Stimulated activated naive CD8-positive, alpha-beta T cell treated with anti-CD3 and anti-CD28 coated beads, Interleukin-15, Interleukin-2, amounts not matched to agents 100 ng/mL and 50 ng/mL, for 24 hours (primary cell): ENCODE measurements around the gene SCD5.

Experiments used
- H3K27ac Mint-ChIP-seq: one replicate; pipeline ENCODE4 v1.8.0; 2021; ENCODE audit warnings: mild to moderate bottlenecking, mixed read lengths
- H3K27me3 Mint-ChIP-seq: one replicate; pipeline ENCODE4 v1.8.0; 2021; ENCODE audit warnings: mixed read lengths
- H3K36me3 Mint-ChIP-seq: one replicate; pipeline ENCODE4 v1.8.0; 2021; ENCODE audit warnings: low read depth, mixed read lengths
- H3K4me1 Mint-ChIP-seq: one replicate; pipeline ENCODE4 v1.8.0; 2021; ENCODE audit warnings: low read depth, mixed read lengths
- H3K4me3 Mint-ChIP-seq: one replicate; pipeline ENCODE4 v1.8.0; 2021; ENCODE audit warnings: mild to moderate bottlenecking, mixed read lengths
- H3K9me3 Mint-ChIP-seq: one replicate; pipeline ENCODE4 v1.8.0; 2021; ENCODE audit warnings: mixed read lengths

SCD5 gene

DNA sequence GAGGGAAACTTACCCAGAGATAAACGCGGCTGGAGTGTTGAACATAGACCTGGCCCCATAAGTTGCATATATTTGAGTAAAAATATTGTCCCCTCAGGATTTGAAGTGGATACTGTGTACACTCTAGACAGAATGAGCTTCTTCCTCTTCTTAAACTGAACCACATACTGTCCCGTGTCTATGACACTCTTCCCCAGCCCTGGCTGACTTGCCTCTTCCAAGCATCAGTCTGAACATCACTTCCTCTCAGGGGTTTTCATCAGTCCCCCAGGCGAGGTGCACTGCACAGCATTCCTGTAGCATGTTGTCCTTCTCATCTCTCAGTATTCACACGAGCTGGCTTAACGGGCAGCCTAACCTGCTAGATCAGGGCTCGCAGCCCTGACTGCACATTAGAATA lies 156.3 kb downstream of the SCD5 start:
- H3K4me1 Mint-ChIP-seq: no peaks in the 10 kb centered on the region
- no peaks in the 10 kb centered on the region for H3K9me3 Mint-ChIP-seq
- no peak overlapping the region for H3K27ac Mint-ChIP-seq
- H3K36me3 Mint-ChIP-seq: no peaks in the 10 kb centered on the region
- H3K27me3 Mint-ChIP-seq: peaks cover 4% of the 10 kb centered on the region
- H3K4me3 Mint-ChIP-seq: no peak overlapping the region

DNA sequence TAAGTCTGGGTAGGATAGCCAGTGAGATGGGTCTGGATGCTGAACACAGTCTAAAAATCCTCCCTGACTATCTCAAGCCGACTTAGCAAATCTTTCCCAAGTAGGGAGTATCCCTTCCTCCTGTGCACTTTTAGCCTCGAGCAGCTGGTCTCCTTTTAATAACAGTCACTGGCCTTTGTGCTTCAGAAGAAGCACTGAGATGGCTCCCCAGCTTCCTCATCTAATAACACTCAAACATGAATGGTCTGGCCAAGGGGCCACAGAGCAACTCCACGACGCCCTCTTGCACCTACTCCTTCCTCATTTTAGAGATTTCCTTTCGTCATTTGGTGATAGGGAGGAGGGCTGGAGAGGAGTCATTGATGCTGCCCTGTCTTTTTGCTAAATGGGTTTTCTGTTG lies 158.1 kb downstream of the SCD5 start:
- Mint-ChIP-seq H3K27ac (no peak overlapping the region), H3K4me1 (no peaks in the 10 kb centered on the region), H3K36me3 (no peaks in the 10 kb centered on the region), H3K27me3 (no peaks in the 10 kb centered on the region), H3K9me3 (no peaks in the 10 kb centered on the region), H3K4me3 (no peak overlapping the region)

DNA sequence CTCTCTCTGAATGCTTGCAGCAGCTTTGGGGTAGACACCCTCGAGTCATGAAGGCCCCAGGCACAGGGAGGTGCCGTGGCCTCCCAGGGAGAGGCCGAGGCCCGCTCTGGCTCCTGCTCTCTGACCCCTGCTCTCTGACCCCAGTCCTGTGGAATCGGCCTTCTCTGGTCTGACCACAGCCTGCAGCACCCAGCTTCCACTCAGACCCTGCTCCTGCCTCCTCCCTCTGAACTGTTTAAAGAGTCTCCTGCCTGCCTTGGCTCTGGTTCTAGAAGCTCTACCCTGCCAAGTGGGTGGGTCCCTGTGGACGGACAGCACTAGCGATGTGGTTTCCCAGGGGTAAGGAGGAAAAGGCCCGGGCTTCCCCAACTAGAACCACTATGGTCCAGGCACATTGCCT lies 158.6 kb downstream of the SCD5 start:
- H3K4me3 Mint-ChIP-seq: no peak overlapping the region
- no peaks in the 10 kb centered on the region for H3K4me1 Mint-ChIP-seq
- H3K27ac Mint-ChIP-seq: no peak overlapping the region

DNA sequence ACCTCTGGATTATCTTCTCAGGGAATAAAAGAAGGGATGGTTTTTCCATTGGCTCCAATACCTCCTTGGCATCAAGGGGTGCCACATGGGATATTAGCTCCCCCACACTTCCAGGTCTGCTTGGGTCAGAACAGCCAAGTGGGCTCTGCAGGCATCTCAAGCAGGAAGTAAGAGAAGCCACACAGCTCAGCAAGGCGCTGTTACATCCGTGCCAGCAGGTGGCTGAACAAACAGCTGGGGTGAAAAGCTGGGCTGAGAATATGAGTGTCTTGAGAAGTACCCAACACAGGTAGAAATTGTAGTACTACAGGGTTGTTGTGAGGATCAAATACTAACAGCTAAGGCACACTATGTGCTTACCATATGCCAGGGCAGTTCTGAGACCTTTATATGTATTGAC lies 160.1 kb downstream of the SCD5 start:
- Mint-ChIP-seq H3K36me3 (no peaks in the 10 kb centered on the region), H3K27ac (no peak overlapping the region), H3K4me1 (no peaks in the 10 kb centered on the region), H3K4me3 (no peak overlapping the region), H3K9me3 (peaks cover 5% of the 10 kb centered on the region), H3K27me3 (no peaks in the 10 kb centered on the region)

More for the DNA sequence above, 158.6 kb downstream of the SCD5 start:
- Mint-ChIP-seq H3K27me3 (no peaks in the 10 kb centered on the region), H3K9me3 (no peaks in the 10 kb centered on the region), H3K36me3 (no peaks in the 10 kb centered on the region)

DNA sequence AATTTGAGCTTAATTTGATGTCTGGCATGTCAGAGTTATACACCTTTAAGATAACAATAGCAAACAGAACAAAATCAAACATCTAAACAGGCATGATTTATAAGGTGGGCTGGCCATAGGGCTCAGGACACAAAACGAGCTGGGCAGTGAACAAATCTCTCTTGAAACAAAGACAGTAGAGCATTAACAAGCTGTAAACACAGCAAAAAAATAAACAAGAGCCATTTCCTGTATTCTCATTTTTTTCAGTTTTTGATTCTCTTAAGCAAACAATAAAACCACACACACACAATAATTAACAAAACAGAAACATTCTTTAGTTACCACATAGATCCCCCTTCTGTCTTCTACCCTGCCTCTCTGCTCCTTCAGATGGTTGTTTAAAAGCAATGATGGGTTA lies 168.5 kb downstream of the SCD5 start:
- H3K36me3 Mint-ChIP-seq: no peaks in the 10 kb centered on the region
- H3K9me3 Mint-ChIP-seq: peaks cover 9% of the 10 kb centered on the region
- H3K27me3 Mint-ChIP-seq: no peaks in the 10 kb centered on the region
- no peak overlapping the region for H3K27ac Mint-ChIP-seq
- H3K4me3 Mint-ChIP-seq: no peak overlapping the region
- H3K4me1 Mint-ChIP-seq: no peaks in the 10 kb centered on the region

DNA sequence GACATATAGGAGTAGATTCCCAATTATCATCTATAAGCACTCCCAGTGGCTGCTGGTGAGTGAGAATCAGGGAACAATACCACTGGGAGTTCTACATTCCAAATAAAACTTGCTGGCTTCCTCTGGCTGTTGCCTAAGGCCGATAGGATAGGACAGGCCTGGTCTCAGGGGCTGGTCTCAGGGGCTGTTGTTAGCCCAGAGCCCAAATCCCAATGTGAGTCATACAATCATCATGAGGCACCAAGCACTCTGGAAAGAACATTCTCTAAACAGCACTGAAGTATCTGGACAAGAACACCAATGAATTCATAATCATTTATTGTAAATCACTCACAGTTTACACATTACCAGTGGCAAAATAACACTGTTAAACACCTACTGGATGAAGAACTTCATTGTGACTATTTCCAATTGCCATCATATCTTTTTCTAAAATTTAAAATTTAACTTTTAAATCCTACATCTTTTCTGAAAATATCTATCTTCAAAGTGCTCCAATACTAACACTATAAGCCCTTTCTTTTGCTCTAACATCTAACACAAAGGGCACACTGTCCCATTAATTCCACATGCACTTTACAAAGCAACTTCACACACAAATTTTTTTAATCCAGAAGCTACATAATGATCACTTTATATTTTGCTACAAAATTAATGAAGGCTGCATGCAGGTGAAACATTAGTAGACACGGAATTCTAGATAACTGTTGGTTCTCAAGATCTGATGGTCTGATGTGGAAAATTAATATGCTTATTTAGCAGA lies 169.2 kb downstream of the SCD5 start:
- no peaks in the 10 kb centered on the region for H3K36me3 Mint-ChIP-seq
- no peak overlapping the region for H3K27ac Mint-ChIP-seq
- peaks cover 9% of the 10 kb centered on the region for H3K9me3 Mint-ChIP-seq
- no peak overlapping the region for H3K4me3 Mint-ChIP-seq
- no peaks in the 10 kb centered on the region for H3K27me3 Mint-ChIP-seq
- no peaks in the 10 kb centered on the region for H3K4me1 Mint-ChIP-seq

DNA sequence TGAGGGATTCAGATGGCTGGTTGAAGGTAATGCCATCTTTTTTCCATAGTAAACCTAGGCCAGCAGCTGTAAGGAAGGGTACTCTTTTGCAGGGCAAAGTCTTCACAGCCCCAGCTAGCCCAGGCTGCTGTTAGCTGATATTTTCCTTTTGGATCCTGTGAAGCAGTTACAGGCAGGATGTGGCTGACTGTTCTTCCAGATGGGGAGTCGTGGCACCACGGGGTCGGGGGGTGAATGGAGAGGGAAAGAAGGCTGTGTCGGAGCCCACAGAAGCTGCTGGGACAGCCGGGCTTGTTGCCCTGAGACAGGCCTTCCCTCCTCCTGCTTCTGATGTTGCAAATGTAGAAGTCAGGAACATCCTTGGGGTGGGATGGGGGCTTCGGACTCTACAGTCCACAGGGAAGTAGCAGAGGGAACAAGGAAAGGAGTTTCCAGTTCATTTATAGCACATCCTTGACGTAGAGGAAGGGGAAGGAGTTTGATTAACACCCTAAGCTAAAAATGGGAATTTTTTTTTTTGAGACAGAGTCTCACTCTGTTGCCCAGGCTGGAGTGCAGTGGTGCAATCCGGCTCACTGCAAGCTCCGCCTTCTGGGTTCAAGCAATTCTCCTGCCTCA lies 172.2 kb downstream of the SCD5 start:
- no peaks in the 10 kb centered on the region for H3K36me3 Mint-ChIP-seq

DNA sequence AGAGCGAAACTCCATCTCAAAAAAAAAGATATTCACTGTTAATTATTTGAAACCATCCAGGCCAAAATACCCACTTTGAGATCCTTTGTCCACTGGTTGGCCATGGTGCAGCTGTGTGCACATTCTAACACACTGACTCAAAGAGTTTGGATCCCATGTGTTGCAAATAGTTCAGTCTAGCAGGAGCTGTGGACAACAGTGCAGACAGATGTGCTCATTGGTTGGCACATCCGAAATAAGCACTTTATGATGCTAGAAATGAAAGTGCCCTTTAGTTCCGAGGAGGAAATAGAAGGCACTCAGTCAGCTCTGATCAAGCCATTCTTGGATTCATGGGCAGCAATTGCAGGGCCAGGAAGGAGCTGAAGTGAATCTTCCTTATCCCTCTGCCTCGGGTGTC lies 173.8 kb downstream of the SCD5 start:
- Mint-ChIP-seq H3K4me3 (no peak overlapping the region), H3K27me3 (no peaks in the 10 kb centered on the region), H3K4me1 (no peaks in the 10 kb centered on the region), H3K9me3 (no peaks in the 10 kb centered on the region), H3K36me3 (no peaks in the 10 kb centered on the region), H3K27ac (no peak overlapping the region)

More for the DNA sequence above, 172.2 kb downstream of the SCD5 start:
- H3K27me3 Mint-ChIP-seq: no peaks in the 10 kb centered on the region
- H3K4me1 Mint-ChIP-seq: no peaks in the 10 kb centered on the region
- H3K27ac Mint-ChIP-seq: no peak overlapping the region
- H3K9me3 Mint-ChIP-seq: no peaks in the 10 kb centered on the region
- no peak overlapping the region for H3K4me3 Mint-ChIP-seq

DNA sequence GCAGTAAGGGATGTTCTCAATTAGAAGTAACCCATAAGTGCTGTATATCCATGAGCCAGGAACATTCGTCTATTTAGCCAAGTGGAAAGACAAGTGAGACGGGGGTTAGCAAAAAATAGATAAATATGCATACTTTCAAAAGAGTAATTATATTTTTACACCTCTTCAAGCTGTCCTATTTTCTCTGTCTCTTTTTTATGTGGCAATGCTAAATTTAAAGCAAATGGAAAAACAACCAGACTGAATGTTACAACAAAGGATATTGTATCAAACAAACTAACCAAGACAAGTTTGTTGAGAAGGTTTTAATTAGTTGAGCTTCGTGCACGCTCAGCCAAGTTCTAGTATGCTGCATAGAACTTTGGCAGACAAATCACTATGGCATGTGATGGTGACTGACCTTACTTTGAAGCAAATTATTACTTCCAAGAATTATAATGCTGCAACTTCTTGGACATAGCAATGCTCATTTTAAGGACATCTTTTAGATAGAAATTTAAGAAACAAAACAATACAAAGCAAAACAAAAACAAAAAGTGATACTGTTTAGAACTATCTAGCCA lies 175.4 kb downstream of the SCD5 start:
- H3K4me3 Mint-ChIP-seq: no peak overlapping the region
- H3K27ac Mint-ChIP-seq: no peak overlapping the region
- H3K36me3 Mint-ChIP-seq: no peaks in the 10 kb centered on the region
- no peaks in the 10 kb centered on the region for H3K4me1 Mint-ChIP-seq
- no peaks in the 10 kb centered on the region for H3K27me3 Mint-ChIP-seq
- H3K9me3 Mint-ChIP-seq: no peaks in the 10 kb centered on the region

DNA sequence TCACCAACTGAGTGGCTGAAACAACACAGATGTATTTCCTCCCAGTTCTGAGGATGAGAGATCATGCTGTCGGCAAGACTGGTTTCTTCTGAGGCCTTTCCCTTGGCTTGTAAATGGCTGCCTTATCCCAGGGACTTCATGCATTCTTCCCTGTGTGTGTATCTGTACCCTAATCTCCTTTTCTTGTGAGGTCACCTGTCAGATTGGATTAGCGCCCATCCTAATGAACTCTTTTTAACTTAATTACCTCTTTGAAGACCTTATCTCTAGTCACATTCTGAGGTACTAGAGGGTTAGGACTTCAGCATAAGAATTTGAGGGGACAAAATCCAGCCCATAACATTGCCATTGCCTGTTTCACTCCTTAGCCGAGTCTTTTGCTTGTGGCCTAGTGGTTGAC lies 177.3 kb downstream of the SCD5 start:
- Mint-ChIP-seq H3K4me3 (no peak overlapping the region), H3K27ac (no peak overlapping the region), H3K4me1 (no peaks in the 10 kb centered on the region), H3K9me3 (no peaks in the 10 kb centered on the region), H3K36me3 (no peaks in the 10 kb centered on the region), H3K27me3 (no peaks in the 10 kb centered on the region)

DNA sequence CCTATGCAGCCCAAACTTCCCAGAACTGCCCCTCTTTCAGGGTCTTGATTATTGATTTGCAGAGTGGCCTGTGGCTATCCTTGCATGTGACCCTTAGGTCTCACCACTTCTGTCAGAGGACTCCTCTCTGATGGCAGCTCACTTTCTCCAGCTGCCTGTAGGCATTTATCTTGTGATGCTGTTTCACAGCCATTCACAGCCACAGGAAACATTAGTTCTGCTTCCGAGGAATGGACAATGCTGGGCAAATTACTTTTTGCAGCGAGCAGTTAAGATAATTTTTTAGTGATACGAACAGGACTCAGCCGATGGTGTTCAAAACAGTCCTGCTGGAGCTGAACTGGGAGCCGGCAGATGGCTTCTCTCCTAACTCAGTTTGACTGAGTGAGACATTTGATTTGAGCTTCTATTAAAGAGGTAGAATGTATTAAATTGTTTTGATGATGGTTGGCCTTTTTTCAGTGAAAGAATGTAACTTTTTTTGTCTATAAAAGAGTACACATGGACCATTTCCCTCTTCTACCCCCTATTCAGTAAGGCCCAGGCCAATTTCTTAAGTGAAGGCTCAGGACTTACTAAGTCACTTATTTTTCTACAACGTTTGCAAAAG lies 178.4 kb downstream of the SCD5 start:
- Mint-ChIP-seq H3K9me3 (no peaks in the 10 kb centered on the region), H3K4me1 (no peaks in the 10 kb centered on the region)

DNA sequence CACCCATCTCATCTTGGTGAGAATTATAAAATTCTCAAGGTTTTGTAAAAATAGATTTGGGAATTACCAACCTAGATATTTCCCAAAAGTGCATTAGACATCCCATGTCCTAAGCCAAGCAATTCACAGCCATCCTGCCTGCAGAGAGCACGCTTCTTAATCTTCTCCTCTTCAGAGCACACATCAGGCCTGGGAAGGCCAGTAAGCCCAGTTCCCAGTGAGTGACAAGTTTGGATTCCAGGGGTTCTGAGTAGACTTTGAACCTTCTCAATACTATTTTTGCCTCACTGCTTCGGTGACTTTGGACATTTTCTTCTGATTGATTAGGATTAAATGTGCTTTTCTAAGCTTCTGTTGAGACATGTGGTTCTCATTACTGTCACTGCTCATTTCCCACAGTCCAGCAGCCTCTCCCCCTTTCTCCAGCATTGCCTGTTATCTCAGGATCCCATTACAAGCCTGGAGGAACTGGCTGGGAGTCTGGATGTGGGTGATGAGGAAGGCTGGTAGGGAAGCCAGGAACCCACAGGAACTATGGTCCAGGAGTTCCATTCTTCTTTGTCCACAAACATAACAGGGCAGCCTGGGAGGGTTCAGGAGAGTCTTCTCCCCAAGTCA lies 180.4 kb downstream of the SCD5 start:
- Mint-ChIP-seq H3K9me3 (no peaks in the 10 kb centered on the region), H3K27ac (no peak overlapping the region), H3K4me3 (no peak overlapping the region), H3K4me1 (no peaks in the 10 kb centered on the region), H3K36me3 (no peaks in the 10 kb centered on the region), H3K27me3 (no peaks in the 10 kb centered on the region)

More for the DNA sequence above, 178.4 kb downstream of the SCD5 start:
- Mint-ChIP-seq H3K27me3 (no peaks in the 10 kb centered on the region), H3K4me3 (no peak overlapping the region), H3K27ac (no peak overlapping the region), H3K36me3 (no peaks in the 10 kb centered on the region)

DNA sequence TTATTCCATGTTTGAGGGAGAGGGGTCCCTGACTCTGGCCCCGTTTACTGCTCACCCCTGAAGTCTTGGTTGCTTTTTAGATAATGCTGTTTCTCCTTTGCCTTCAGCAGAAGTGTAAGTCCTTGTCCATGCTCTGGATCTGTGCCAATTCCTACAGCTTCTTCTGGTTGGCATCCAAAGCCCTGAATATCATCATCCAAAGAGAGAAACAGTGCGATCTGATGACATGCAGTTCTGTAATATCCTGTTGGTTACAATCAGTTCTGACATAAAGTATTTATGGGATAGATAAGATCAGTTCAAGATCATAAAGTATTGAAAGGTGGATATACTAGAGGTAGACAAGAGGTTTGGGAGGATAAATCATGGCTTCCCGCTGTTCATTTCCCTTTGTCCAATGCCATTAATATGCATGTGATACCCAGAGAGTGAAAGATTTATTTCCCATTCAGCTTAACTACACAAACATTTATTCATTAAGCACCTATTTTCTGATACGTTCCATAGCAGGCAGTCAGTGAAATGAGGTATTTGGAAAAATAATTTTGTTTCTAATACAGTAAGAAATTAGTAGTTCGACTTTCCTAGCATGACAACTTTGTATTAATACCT lies 183.7 kb downstream of the SCD5 start:
- no peak overlapping the region for H3K4me3 Mint-ChIP-seq
- no peaks in the 10 kb centered on the region for H3K9me3 Mint-ChIP-seq
- H3K36me3 Mint-ChIP-seq: no peaks in the 10 kb centered on the region
- no peak overlapping the region for H3K27ac Mint-ChIP-seq
- no peaks in the 10 kb centered on the region for H3K27me3 Mint-ChIP-seq
- no peaks in the 10 kb centered on the region for H3K4me1 Mint-ChIP-seq

DNA sequence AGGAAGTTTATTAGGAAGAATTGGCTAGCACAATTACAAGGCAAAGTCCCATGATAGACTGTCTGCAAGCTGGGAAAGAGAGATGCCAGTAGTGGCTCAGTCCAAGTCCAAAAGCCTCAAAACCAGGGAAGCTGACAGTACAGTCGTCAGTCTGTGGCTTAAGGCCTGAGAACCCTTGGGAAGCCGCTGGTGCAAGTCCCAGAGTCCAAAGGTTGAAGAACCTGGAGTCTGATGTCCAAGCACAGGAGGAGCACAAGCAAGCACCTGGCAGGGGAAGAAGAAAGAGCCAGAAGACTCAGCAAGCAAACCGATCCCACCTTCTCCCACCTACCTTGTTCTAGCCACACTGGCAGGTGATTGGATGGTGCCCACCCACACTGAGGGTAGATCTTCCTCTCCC lies 185.5 kb downstream of the SCD5 start:
- H3K9me3 Mint-ChIP-seq: no peaks in the 10 kb centered on the region
- no peak overlapping the region for H3K4me3 Mint-ChIP-seq
- no peaks in the 10 kb centered on the region for H3K4me1 Mint-ChIP-seq
- H3K27ac Mint-ChIP-seq: no peak overlapping the region
- H3K27me3 Mint-ChIP-seq: no peaks in the 10 kb centered on the region
- no peaks in the 10 kb centered on the region for H3K36me3 Mint-ChIP-seq

DNA sequence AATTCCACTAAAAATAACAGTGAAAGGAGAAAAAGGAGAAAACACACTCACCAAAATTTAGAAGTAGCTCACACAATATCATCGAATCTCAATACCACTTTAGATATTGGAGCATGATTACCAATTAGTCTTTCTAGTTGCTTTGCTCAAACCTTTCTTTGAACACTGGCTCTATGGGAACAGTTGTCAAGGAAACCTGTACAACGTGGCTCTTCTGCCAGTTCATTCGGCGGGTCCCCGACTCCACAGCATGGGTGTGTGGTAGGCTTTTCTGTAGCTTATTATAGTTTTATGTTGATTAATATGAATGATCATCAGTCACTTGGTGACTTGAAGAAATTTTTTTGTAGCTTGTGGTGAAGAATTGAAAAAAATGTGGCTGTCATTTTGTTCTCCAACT lies 186.6 kb downstream of the SCD5 start:
- no peak overlapping the region for H3K27ac Mint-ChIP-seq
- no peaks in the 10 kb centered on the region for H3K36me3 Mint-ChIP-seq
- H3K27me3 Mint-ChIP-seq: no peaks in the 10 kb centered on the region
- no peak overlapping the region for H3K4me3 Mint-ChIP-seq
- H3K4me1 Mint-ChIP-seq: no peaks in the 10 kb centered on the region
- H3K9me3 Mint-ChIP-seq: no peaks in the 10 kb centered on the region
